MM.1S (cell line): ENCODE data around the gene SGPL1.

Source experiments
- CTCF ChIP-seq: fragments of 300-600 bp; sonication (generic); IDR thresholded peaks from 2 replicates; pipeline ENCODE4 v1.5.1; 2016; ENCODE audit warnings: antibody characterized with exemption, low read length, mixed read lengths
- EZH2 ChIP-seq: fragments of 300-600 bp; sonication (generic); optimal IDR thresholded peaks from 2 replicates; pipeline ENCODE3; 2017; ENCODE audit warnings: low read depth, mild to moderate bottlenecking, antibody characterized with exemption, low read length, mixed read lengths

GRCh38 chr10:70902661-70903261 lies 87.0 kb downstream of the SGPL1 start:
- TF ChIP-seq EZH2 (no peak), CTCF (no peak)
